COLO668 (cell line): ENCODE measurements around the gene ALPK3.
A peak's percentile ranks its signal among the peaks of the same experiment; 100 is the strongest.

ENCODE experiments used
- DNase-seq: peaks from one replicate; lab custom pipeline; 2025; ENCODE audit not compliant: unreplicated experiment; lab: John Stamatoyannopoulos, UW

ALPK3 gene

GRCh38 chr15:84797212-84797611 lies 19.9 kb upstream of the ALPK3 start:
- no peak for DNase-seq

- no peak for DNase-seq
These were observed 19.4 kb upstream of the ALPK3 start for GRCh38 chr15:84797801-84798200.

- DNase-seq = no peak
These were observed 18.7 kb upstream of the ALPK3 start for GRCh38 chr15:84798436-84798946.

GRCh38 chr15:84799511-84800187 lies 17.5 kb upstream of the ALPK3 start:
- DNase-seq = no peak

GRCh38 chr15:84800365-84800806 lies 16.8 kb upstream of the ALPK3 start:
- DNase-seq = no peak

GRCh38 chr15:84804005-84804900 lies 12.9 kb upstream of the ALPK3 start:
- DNase-seq = no peak

- DNase-seq = no peak
These were observed 11.9 kb upstream of the ALPK3 start for GRCh38 chr15:84805221-84805620.

GRCh38 chr15:84807228-84807627 lies 9.9 kb upstream of the ALPK3 start:
- DNase-seq = no peak

GRCh38 chr15:84810073-84810840 lies 6.9 kb upstream of the ALPK3 start:
- DNase-seq = no peak

GRCh38 chr15:84811151-84811550 lies 6.0 kb upstream of the ALPK3 start:
- no peak for DNase-seq

- no peak for DNase-seq
These were observed 5.3 kb upstream of the ALPK3 start for GRCh38 chr15:84811828-84812227.

- no peak for DNase-seq
These were observed 4.3 kb upstream of the ALPK3 start for GRCh38 chr15:84812842-84813241.

- DNase-seq = no peak
These were observed 3.7 kb upstream of the ALPK3 start for GRCh38 chr15:84813435-84813834.

- no peak for DNase-seq
These were observed 3.2 kb upstream of the ALPK3 start for GRCh38 chr15:84813931-84814330.

- no peak for DNase-seq
These were observed 2.2 kb upstream of the ALPK3 start for GRCh38 chr15:84814916-84815315.

GRCh38 chr15:84817466-84818081 lies 418 bp downstream of the ALPK3 start:
- peak; percentile 64 for DNase-seq

GRCh38 chr15:84818261-84819131 lies 1.3 kb downstream of the ALPK3 start:
- peak; percentile 78 for DNase-seq

GRCh38 chr15:84819291-84819768 lies 2.2 kb downstream of the ALPK3 start:
- DNase-seq = no peak

GRCh38 chr15:84819791-84820190 lies 2.6 kb downstream of the ALPK3 start:
- no peak for DNase-seq
